Activated CD8-positive, alpha-beta T cell treated with anti-CD3 and anti-CD28 coated beads, Interleukin-2, amount 10 ng/mL, durations not matched to agents 7 days and 5 days (primary cell): ENCODE measurements around the gene C19orf33. TPM values are rescaled to one million over a fixed set of nuclear protein-coding genes. Genes with fewer than 3 reads are reported as not detected.
A peak's percentile ranks its signal among the peaks of the same experiment; 100 is the strongest.
"Not testable (repeated sequence)": the region's sequence is repeated elsewhere in the genome, so short reads cannot be mapped to it uniquely, and the experiment has no call there.

Experiments used
- ATAC-seq: fragments of 150-1000 bp; cut with Tn5 transposase; one replicate; pipeline ENCODE4 v1.10.0; 2021; ENCODE audit warnings: moderate library complexity
- CTCF ChIA-PET: fragments of 350-600 bp; sonication (Branson Sonifier 250); formaldehyde crosslinking; loops from one replicate; lab custom pipeline; 2021; ENCODE audit warnings: antibody characterized with exemption; lab: Charles Lee
- POLR2A ChIA-PET: fragments of 350-600 bp; sonication (Branson Sonifier 250); formaldehyde crosslinking; loops from one replicate; lab custom pipeline; 2021; ENCODE audit warnings: antibody characterized with exemption; lab: Charles Lee
- DNase-seq: peaks from one replicate; pipeline ENCODE4 v3.0.0-alpha.2; 2020
- H3K27ac Mint-ChIP-seq: one replicate; pipeline ENCODE4 v1.8.0; 2021; ENCODE audit warnings: mild to moderate bottlenecking, mixed read lengths
- H3K27me3 Mint-ChIP-seq: one replicate; pipeline ENCODE4 v1.8.0; 2021; ENCODE audit warnings: low read depth, mixed read lengths
- H3K36me3 Mint-ChIP-seq: one replicate; pipeline ENCODE4 v1.8.0; 2021; ENCODE audit warnings: low read depth, mixed read lengths
- H3K4me1 Mint-ChIP-seq: one replicate; pipeline ENCODE4 v1.8.0; 2021; ENCODE audit warnings: low read depth, mixed read lengths
- H3K4me3 Mint-ChIP-seq: one replicate; pipeline ENCODE4 v1.8.0; 2021; ENCODE audit warnings: mild to moderate bottlenecking, mixed read lengths
- H3K9me3 Mint-ChIP-seq: one replicate; pipeline ENCODE4 v1.8.0; 2022; ENCODE audit warnings: mixed read lengths; ENCODE audit not compliant: insufficient read depth
- total RNA-seq, 2 experiments: library from RNA; stranded (reverse); gene quantifications; one replicate each; pipeline ENCODE4 v1.2.3, GENCODE V29; 2021

Gene C19orf33
- not detected for total RNA-seq

- CTCF ChIA-PET, result interaction anchor here (1.0 kb wide), 1 partner anchor 32 kb away, joined by 3 read pairs; the partner anchor contains the start of gene CATSPERG
- POLR2A ChIA-PET, result no interaction called here
- Mint-ChIP-seq H3K4me1 (no peaks in the 10 kb centered on the region), H3K36me3 (peaks cover 14% of the 10 kb centered on the region), H3K27me3 (no peaks in the 10 kb centered on the region), H3K27ac (no peak within 1 kb of the TSS), H3K4me3 (no peak within 1 kb of the TSS), H3K9me3 (no peaks in the 10 kb centered on the region)
- DNase-seq (no peak), ATAC-seq (no peak)
Observed at GRCh38 chr19:38303517-38304351, at the start of gene C19orf33. Gene C19orf33 (plus strand): TSS chr19:38304251. CDS start chr19:38304262, 11 bp downstream.

GRCh38 chr19:38255383-38256014 lies 48.6 kb upstream of the C19orf33 start:
- POLR2A ChIA-PET, result interaction anchor here (0.7 kb wide), 1 partner anchor 8 kb away, joined by 3 read pairs; no protein-coding TSS in a partner anchor
- no peak for ATAC-seq
- Mint-ChIP-seq H3K36me3 (no peaks in the 10 kb centered on the region), H3K4me3 (no peak overlapping the region), H3K27ac (no peak overlapping the region), H3K9me3 (no peaks in the 10 kb centered on the region), H3K27me3 (peaks cover 18% of the 10 kb centered on the region), H3K4me1 (peaks cover 11% of the 10 kb centered on the region)
- no peak for DNase-seq
- CTCF ChIA-PET, result interaction anchor here (0.7 to 2.0 kb wide), 10 partner anchors 10 to 357 kb away, joined by 3 to 6 read pairs (median 4); partner anchors contain the start of genes CATSPERG and KCNK6

GRCh38 chr19:38261942-38262341 lies 42.1 kb upstream of the C19orf33 start:
- CTCF ChIA-PET, result not testable (repeated sequence)

GRCh38 chr19:38262585-38263268 lies 41.3 kb upstream of the C19orf33 start:
- Mint-ChIP-seq H3K9me3 (no peaks in the 10 kb centered on the region), H3K27ac (no peak overlapping the region), H3K27me3 (no peaks in the 10 kb centered on the region), H3K36me3 (no peaks in the 10 kb centered on the region), H3K4me1 (peaks cover 26% of the 10 kb centered on the region), H3K4me3 (no peak overlapping the region)
- ChIA-PET CTCF (no interaction called here), POLR2A (no interaction called here)
- no peak for ATAC-seq
- no peak for DNase-seq

More at GRCh38 chr19:38261942-38262341, 42.1 kb upstream of the C19orf33 start:
- H3K4me1 Mint-ChIP-seq, result peaks cover 27% of the 10 kb centered on the region
- H3K4me3 Mint-ChIP-seq, H3K9me3 Mint-ChIP-seq, POLR2A ChIA-PET, H3K36me3 Mint-ChIP-seq, H3K27me3 Mint-ChIP-seq, H3K27ac Mint-ChIP-seq, ATAC-seq, DNase-seq: not testable (repeated sequence)

GRCh38 chr19:38263689-38264485 lies 40.2 kb upstream of the C19orf33 start:
- Mint-ChIP-seq H3K27ac (peak overlapping the region; percentile 86), H3K4me1 (peaks cover 26% of the 10 kb centered on the region), H3K27me3 (no peaks in the 10 kb centered on the region), H3K9me3 (no peaks in the 10 kb centered on the region), H3K4me3 (peak overlapping the region; percentile 74), H3K36me3 (no peaks in the 10 kb centered on the region)
- POLR2A ChIA-PET, result interaction anchor here (0.8 to 1.2 kb wide), 4 partner anchors 9 to 97 kb away, joined by 3 to 6 read pairs (median 4); no protein-coding TSS in a partner anchor
- DNase-seq, result peak; percentile 74
- peak; percentile 87 for ATAC-seq
- CTCF ChIA-PET, result interaction anchor here (0.8 to 4.2 kb wide), 4 partner anchors 19 to 362 kb away, joined by 3 to 22 read pairs (median 11); partner anchors contain the start of gene CATSPERG

GRCh38 chr19:38264486-38265212 lies 39.4 kb upstream of the C19orf33 start, which contains the start of gene SPINT2:
Gene SPINT2 (plus strand): TSS chr19:38264573. CDS start chr19:38264893, 320 bp downstream.
- no peaks in the 10 kb centered on the region for H3K9me3 Mint-ChIP-seq
- ChIA-PET CTCF (interaction anchor here (0.8 to 4.2 kb wide), 9 partner anchors 11 to 362 kb away, joined by 3 to 22 read pairs (median 4); partner anchors contain the start of genes CATSPERG and PSMD8), POLR2A (interaction anchor here (0.8 to 1.5 kb wide), 6 partner anchors 16 to 109 kb away, joined by 3 to 6 read pairs (median 4); partner anchors contain the start of gene PSMD8)
- ATAC-seq (peak; percentile 55), DNase-seq (peak; percentile 59)
- H3K4me1 Mint-ChIP-seq, result peaks cover 26% of the 10 kb centered on the region
- peak within 1 kb of the TSS; percentile 77 for H3K4me3 Mint-ChIP-seq
- H3K27me3 Mint-ChIP-seq, result no peaks in the 10 kb centered on the region
- H3K27ac Mint-ChIP-seq, result peak within 1 kb of the TSS; percentile 86
- H3K36me3 Mint-ChIP-seq, result no peaks in the 10 kb centered on the region

- H3K27me3 Mint-ChIP-seq, result no peaks in the 10 kb centered on the region
Observed at GRCh38 chr19:38265213-38265861, 38.7 kb upstream of the C19orf33 start.

GRCh38 chr19:38265921-38266429 lies 38.1 kb upstream of the C19orf33 start:
- Mint-ChIP-seq H3K27me3 (no peaks in the 10 kb centered on the region), H3K9me3 (no peaks in the 10 kb centered on the region), H3K4me1 (peaks cover 27% of the 10 kb centered on the region), H3K27ac (no peak overlapping the region), H3K4me3 (peak overlapping the region; percentile 77), H3K36me3 (peaks cover 1% of the 10 kb centered on the region)
- ChIA-PET CTCF (interaction anchor here (1.0 to 4.2 kb wide), 8 partner anchors 20 to 364 kb away, joined by 3 to 22 read pairs (median 4); partner anchors contain the start of genes CATSPERG and PSMD8), POLR2A (interaction anchor here (0.5 to 2.4 kb wide), 9 partner anchors 10 to 132 kb away, joined by 3 to 6 read pairs (median 4); partner anchors contain the start of gene PSMD8)
- ATAC-seq (no peak), DNase-seq (no peak)

More at GRCh38 chr19:38265213-38265861, 38.7 kb upstream of the C19orf33 start:
- ATAC-seq (peak; percentile 9), DNase-seq (peak; percentile 38)
- no peaks in the 10 kb centered on the region for H3K9me3 Mint-ChIP-seq
- peak overlapping the region; percentile 77 for H3K4me3 Mint-ChIP-seq
- peak overlapping the region; percentile 80 for H3K27ac Mint-ChIP-seq
- ChIA-PET POLR2A (interaction anchor here (0.5 to 2.4 kb wide), 9 partner anchors 11 to 133 kb away, joined by 3 to 6 read pairs (median 4); partner anchors contain the start of gene PSMD8), CTCF (interaction anchor here (0.9 to 4.2 kb wide), 9 partner anchors 11 to 363 kb away, joined by 3 to 22 read pairs (median 4); partner anchors contain the start of genes CATSPERG and PSMD8)
- no peaks in the 10 kb centered on the region for H3K36me3 Mint-ChIP-seq
- peaks cover 26% of the 10 kb centered on the region for H3K4me1 Mint-ChIP-seq

GRCh38 chr19:38266981-38267597 lies 37.0 kb upstream of the C19orf33 start:
- Mint-ChIP-seq H3K36me3 (peaks cover 1% of the 10 kb centered on the region), H3K4me1 (peaks cover 27% of the 10 kb centered on the region), H3K9me3 (no peaks in the 10 kb centered on the region), H3K27me3 (no peaks in the 10 kb centered on the region), H3K27ac (no peak overlapping the region), H3K4me3 (no peak overlapping the region)
- CTCF ChIA-PET, result interaction anchor here (0.7 to 4.2 kb wide), 5 partner anchors 11 to 68 kb away, joined by 3 to 22 read pairs (median 5); partner anchors contain the start of genes CATSPERG, KCNK6 and PPP1R14A
- DNase-seq, result no peak
- POLR2A ChIA-PET, result interaction anchor here (0.6 to 2.4 kb wide), 5 partner anchors 14 to 67 kb away, joined by 3 to 5 read pairs (median 3); no protein-coding TSS in a partner anchor
- no peak for ATAC-seq
